ENCODE measurements around the gene ZBTB7C. TPM values are rescaled to one million over a fixed set of nuclear protein-coding genes. Genes with fewer than 3 reads are reported as not detected.
A peak's percentile ranks its signal among the peaks of the same experiment; 100 is the strongest.

ZBTB7C gene
- total RNA-seq, 1 donor from 2014 or later, result 0.57 TPM

- Mint-ChIP-seq H3K9me3 (ENCODE audit: low read depth) (peaks cover 21% of the 10 kb centered on the region), H3K4me3 (ENCODE audit: low read depth) (no peak overlapping the region), H3K4me1 (ENCODE audit: low read depth) (peaks cover 6% of the 10 kb centered on the region), H3K36me3 (ENCODE audit: insufficient read depth) (no peaks in the 10 kb centered on the region), H3K27me3 (peaks cover 4% of the 10 kb centered on the region), H3K27ac (no peak overlapping the region)
- TF ChIP-seq, protein P1, sequence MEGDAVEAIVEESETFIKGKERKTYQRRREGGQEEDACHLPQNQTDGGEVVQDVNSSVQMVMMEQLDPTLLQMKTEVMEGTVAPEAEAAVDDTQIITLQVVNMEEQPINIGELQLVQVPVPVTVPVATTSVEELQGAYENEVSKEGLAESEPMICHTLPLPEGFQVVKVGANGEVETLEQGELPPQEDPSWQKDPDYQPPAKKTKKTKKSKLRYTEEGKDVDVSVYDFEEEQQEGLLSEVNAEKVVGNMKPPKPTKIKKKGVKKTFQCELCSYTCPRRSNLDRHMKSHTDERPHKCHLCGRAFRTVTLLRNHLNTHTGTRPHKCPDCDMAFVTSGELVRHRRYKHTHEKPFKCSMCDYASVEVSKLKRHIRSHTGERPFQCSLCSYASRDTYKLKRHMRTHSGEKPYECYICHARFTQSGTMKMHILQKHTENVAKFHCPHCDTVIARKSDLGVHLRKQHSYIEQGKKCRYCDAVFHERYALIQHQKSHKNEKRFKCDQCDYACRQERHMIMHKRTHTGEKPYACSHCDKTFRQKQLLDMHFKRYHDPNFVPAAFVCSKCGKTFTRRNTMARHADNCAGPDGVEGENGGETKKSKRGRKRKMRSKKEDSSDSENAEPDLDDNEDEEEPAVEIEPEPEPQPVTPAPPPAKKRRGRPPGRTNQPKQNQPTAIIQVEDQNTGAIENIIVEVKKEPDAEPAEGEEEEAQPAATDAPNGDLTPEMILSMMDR (IDR thresholded peaks at IDR 0.05; ENCODE audit: unreplicated experiment), result no peak
- DNase-seq (ENCODE audit: low spot score, unreplicated experiment), result no peak
These were observed 195.4 kb downstream of the ZBTB7C start for GRCh38 chr18:48213791-48214190.

DNA sequence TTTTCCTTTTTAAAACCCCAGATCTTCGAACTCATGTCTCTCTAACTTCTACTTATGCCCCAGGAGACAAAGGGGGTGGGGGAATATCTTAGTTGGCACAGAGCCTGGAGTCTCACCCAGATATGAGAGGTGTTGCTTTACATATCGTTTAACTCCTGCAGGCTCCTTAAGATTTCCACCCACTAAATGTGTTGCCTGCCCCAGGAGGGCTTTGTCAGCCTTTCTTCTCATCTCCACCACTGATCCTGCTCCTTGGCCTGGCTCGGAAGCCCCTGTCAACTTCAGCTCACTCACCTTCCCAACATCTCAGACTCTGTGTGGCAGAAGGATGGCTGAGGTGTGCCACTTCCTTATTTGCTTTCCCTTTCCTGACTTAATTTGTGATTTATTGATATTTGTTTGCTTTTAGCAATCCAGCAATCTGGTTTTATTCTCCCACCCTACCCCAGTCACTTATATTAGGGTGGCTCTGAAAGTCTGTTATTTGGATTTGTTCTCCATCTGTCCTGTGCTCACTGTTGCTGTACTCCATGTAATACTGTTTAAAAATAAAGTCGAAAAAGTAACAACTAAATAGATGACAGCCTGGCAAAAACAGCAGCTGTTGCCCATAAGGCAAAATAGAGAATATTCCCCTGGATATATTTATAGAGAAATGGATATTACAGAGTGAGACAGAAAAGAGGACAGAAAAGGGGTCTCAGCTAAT, 200.6 kb downstream of the ZBTB7C start:
- TF ChIP-seq, protein P1 (IDR thresholded peaks at IDR 0.05; ENCODE audit: unreplicated experiment), result no peak
- DNase-seq (ENCODE audit: low spot score, unreplicated experiment), result no peak
- Mint-ChIP-seq H3K27ac (no peak overlapping the region), H3K4me1 (ENCODE audit: low read depth) (peaks cover 2% of the 10 kb centered on the region), H3K4me3 (ENCODE audit: low read depth) (no peak overlapping the region), H3K36me3 (ENCODE audit: insufficient read depth) (no peaks in the 10 kb centered on the region), H3K9me3 (ENCODE audit: low read depth) (peaks cover 19% of the 10 kb centered on the region), H3K27me3 (peaks cover 4% of the 10 kb centered on the region)

GRCh38 chr18:48207733-48208132, 201.4 kb downstream of the ZBTB7C start:
- H3K4me1 Mint-ChIP-seq (ENCODE audit: low read depth), result peaks cover 2% of the 10 kb centered on the region
- TF ChIP-seq, protein P1 (IDR thresholded peaks at IDR 0.05; ENCODE audit: unreplicated experiment), result no peak
- H3K36me3 Mint-ChIP-seq (ENCODE audit: insufficient read depth), result no peaks in the 10 kb centered on the region
- H3K27me3 Mint-ChIP-seq, result peaks cover 4% of the 10 kb centered on the region
- DNase-seq (ENCODE audit: low spot score, unreplicated experiment), result no peak
- H3K4me3 Mint-ChIP-seq (ENCODE audit: low read depth), result no peak overlapping the region
- H3K27ac Mint-ChIP-seq, result peak overlapping the region; percentile 10
- H3K9me3 Mint-ChIP-seq (ENCODE audit: low read depth), result peaks cover 14% of the 10 kb centered on the region

GRCh38 chr18:48206887-48207286, 202.3 kb downstream of the ZBTB7C start:
- TF ChIP-seq, protein P1 (IDR thresholded peaks at IDR 0.05; ENCODE audit: unreplicated experiment), result no peak
- Mint-ChIP-seq H3K36me3 (ENCODE audit: insufficient read depth) (no peaks in the 10 kb centered on the region), H3K27ac (no peak overlapping the region), H3K27me3 (peaks cover 4% of the 10 kb centered on the region), H3K4me3 (ENCODE audit: low read depth) (no peak overlapping the region), H3K4me1 (ENCODE audit: low read depth) (peaks cover 2% of the 10 kb centered on the region), H3K9me3 (ENCODE audit: low read depth) (peaks cover 14% of the 10 kb centered on the region)
- DNase-seq (ENCODE audit: low spot score, unreplicated experiment), result no peak

- Mint-ChIP-seq H3K4me1 (ENCODE audit: low read depth) (peaks cover 2% of the 10 kb centered on the region), H3K9me3 (ENCODE audit: low read depth) (no peaks in the 10 kb centered on the region), H3K27me3 (peaks cover 6% of the 10 kb centered on the region), H3K4me3 (ENCODE audit: low read depth) (no peak overlapping the region), H3K36me3 (ENCODE audit: insufficient read depth) (no peaks in the 10 kb centered on the region), H3K27ac (no peak overlapping the region)
- no peak for DNase-seq (ENCODE audit: low spot score, unreplicated experiment)
- TF ChIP-seq, protein P1 (IDR thresholded peaks at IDR 0.05; ENCODE audit: unreplicated experiment), result no peak
These were observed 205.1 kb downstream of the ZBTB7C start for GRCh38 chr18:48203961-48204666.

Data from progenitor cell of endocrine pancreas (in vitro differentiated cells).